ENCODE data around the gene SRC. TPM values are rescaled to one million over a fixed set of nuclear protein-coding genes. Genes with fewer than 3 reads are reported as not detected.

The SRC gene
- polyA plus RNA-seq, 4 donors = 48.4 to 80.3 (median 60.4) TPM

DNA sequence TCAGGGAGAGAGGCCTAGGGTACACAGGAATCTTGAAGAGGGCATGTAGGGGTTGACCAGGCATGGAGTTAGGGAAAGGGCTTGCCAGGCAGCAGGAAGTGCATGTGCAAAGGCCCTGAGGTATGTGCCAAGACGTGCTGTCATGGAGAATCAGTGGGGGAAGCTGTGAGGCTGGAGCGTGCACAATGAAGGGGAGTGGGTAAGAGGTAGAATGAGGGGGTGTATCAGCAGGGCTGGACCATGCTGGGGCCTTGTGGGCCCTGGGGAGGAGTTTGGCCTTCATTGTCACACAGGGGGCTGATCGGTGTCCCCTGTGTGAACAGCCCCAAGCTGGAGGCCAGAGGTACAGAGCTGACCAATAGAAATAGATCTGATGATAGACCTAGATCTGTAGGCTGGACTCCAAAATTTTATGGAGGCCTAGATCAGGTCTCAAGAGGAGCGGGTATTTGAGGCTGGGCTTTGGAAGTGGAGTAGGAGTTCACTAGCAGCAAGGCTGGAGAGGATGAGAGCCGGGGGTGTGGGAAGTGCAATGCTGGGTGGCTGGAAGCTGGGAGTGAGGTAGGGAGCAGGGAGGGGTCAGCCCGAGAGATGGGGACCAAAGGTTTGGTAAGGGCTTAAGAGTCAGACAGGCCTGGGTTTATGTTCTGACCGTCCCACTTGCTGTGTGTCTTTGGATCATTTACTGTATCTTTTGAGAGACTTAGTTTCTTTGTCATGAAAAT is 3.0 kb downstream of the SRC start:
- DNase-seq (ENCODE audit: low read depth in 4 of 4, low spot score in 2 of 4) = no peak

DNA sequence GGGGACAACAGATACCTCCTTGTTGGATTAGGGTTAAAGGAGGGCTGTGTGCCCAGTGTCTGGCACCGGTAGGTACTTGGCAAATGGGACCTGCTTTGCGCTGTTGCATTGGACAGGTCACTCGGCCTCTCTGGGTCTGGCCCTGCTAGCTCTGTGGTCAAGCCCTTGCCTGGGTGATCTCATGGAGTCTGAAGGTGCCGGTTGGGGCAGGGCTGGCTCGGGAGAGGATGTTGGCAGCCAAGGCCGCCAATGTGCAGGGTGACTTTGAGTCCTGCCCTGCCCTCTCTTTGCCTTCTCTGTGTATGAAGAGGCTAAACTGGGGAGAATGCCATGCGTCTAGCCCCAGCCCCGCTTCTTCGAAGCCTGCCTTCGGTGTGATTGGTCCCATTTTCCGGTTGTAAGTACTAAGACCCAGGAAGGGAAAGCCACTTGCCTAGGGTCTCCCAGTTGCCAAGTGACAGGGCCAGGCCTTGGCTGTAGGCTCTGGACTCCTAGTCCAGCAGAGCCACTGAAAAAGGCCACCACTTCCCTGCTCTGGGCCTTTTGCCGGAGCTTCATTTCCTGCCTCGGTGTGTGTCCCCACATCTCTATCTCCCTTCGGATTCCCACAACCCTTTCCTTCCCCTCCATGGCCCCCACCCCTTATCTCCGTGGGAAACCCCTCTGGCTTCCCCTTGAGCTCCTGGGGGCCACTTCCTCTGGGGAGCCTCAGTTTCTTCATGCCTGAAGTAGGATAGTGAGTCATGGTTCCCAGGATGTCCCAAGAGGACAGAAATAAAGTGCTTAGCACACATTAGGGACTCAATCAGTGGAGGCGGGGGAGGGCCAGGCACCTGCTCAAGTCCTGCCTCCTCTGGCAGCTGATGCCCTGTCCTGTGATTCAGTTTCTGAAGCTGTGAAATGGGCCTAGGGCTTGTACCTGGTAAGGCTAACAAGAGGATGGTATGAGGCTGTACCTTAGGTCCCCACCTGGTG is 3.9 kb downstream of the SRC start:
- DNase-seq (ENCODE audit: low read depth in 4 of 4, low spot score in 2 of 4) = no peak

DNA sequence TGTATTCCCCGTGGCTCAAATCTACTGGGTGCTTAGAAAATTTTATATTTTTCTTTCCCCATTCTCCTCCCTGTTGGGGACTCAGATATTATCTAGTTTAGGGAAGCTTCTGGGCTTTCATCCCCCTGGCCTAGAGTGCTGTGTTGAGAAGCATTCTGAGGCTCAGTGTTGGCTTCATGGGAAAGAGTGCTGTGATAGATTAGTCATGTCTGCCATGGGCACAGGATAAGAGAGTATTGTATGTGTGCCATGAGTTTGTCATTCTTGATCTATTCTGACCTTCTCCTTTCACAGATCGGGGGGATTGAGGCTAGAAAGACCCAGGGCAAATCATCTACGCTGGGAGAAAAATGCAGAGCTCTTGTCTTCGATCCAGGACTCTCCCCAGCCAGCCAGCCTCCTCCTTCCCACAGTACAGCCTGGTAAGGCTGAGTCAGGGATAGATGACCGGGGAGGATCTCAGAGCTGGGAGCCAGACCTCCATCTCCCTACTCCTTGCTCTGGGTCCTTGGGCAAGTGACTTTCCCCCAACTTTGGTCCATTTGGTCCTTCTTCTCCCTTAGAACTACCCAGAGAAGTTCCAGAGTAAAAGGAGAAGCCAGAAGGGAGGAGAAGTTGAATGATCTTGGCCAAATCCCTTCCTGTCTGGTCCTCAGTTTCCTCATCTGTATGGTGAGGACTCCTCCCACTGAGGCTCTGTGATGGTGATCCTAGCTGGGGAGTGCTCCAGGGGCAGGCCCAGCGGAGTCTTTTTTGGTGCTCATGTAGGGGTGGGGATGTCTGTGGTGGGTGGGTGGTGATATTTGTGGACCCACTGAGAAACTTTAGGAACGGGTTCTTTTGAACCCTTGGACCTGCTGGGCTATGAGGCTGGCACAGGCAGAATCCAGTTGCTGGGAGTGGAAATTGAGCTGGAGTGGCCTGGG is 5.0 kb downstream of the SRC start:
- no peak for DNase-seq (ENCODE audit: low read depth in 4 of 4, low spot score in 2 of 4)

DNA sequence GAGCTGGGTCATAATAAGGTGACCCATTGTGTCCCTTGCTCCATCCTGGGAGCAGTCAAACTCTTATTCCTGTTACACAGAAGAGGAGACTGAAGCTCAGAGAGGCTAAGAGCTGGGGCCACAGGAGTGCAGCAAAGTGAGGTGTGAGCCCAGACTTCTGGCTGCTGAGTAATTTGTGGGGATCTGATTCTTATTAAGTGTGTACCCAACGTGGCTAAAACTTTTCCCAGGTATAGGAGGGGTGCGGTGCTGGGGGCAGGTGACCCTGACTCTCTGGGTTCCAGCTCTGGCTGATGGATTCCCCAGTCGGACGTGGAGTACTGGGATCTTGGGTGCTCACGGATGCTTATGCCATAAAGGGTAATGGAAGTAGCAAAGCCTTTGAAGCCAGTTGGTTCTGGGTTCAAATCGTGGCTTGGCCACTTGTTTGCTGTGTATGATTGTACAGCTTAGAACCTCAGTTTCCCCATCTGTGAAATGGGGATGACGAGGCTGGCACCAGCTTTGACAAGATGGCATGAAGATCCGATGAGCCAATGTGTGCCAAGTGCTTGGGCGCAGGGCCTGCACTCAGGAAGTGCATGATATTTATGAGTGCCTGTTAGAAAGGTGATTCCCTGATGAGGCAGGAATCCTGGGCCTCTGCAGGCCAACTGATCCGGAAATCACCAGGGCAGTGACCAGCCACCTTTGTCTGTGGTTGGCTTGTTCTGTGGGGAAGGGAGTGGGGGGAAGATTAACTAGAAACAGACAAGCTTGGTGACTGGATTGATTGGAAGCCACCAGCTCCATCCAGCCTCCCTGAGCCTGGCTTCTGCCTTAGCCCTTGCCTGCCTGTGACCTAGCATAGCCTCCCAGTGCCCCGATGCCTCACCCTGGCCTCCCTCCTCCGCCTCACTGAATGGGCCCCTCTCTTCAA is 6.0 kb downstream of the SRC start:
- no peak for DNase-seq (ENCODE audit: low read depth in 4 of 4, low spot score in 2 of 4)

DNA sequence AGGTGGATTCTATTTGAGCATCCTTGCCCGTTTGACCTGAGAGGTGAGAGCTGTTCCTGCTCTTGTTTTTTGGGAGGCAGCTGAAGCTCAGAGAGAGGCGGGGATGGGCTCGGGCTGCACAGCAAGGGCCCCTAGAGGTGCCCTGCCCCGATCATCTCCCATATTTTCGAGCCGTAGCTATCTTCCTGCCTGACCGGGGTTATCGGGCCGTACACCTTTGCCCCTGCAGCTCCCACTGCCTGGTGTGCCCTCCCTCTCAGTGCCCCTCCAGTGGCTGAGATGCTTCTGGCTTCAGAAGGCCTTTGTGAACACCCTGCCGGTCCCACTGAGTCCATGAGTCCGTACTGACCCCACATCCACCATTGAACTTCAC is 6.7 kb downstream of the SRC start:
- no peak for DNase-seq (ENCODE audit: low read depth in 4 of 4, low spot score in 2 of 4)

DNA sequence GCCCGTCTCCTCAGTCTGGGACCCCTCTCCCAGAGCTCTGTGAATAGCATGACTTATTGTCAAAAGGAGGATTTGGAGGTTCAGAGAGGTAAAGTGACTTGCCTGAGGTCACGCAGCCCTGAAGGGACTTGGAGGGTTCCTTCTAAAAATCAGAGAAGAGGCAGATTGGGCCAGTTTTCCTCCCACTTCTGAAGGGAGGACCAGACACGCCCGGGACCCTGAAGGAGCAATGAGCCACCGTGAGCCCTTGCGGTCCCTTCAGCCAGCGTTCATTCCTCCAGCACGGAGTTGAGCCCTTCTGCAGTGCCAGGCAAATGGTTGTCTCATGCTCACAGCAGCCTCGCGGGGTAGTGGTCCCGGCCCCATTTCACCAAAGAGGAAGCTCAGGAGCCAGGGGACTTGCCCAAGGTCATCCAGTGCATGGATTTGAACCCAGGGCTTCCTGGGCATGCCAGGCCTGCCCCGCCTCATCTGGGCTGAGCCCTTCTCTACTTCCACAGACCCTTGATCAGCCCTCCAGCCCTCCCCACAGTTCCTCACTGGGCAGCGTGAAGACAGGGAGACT is 7.4 kb downstream of the SRC start:
- no peak for DNase-seq (ENCODE audit: low read depth in 4 of 4, low spot score in 2 of 4)

DNA sequence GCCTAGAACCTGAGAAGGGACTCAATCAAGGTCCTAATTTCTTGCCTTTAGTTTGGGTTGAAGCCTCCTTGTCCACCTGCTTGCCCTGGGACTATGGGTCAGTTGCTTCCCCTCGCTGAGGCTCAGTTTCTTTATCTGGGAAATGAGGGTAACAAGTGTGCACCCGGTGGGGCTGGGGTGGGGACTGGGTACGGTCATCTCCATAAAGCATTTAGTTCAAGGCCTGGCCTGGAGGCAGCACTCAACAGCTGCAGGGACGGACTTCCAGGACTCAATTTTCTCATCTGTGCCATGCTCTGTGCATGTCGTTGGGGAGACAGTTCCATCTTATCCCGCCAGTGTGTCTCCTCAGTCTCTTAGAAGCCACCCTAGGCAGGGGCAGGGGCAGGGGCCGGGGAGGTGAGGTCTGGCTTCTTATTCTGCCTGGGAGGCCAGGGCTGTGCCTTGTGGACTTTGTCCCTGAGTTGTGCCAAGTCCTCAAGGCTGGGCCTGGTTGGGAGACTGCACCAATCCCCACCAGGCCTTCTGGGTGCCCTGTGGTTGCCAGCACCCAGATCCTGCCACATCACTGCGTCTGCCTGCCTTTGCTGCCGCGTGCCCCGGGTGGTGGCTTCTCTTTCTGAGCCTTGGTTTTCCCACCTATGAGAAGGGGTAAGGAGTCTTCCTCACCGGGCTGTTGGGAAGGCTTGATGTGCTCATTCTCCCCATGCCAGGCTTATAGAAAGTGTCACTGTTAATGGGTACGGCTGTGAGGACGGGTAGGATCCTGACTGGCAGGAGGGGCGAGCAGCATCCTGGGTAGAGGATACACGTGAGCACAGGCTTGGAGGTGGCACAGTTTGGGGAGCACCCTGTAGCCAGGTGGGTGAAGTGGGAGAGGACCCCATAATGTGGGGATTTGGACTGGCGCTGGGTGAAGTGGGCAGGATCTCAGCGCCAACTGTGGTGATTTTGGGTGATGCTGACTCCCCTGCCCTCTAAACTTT is 8.6 kb downstream of the SRC start:
- no peak for DNase-seq (ENCODE audit: low read depth in 4 of 4, low spot score in 2 of 4)

DNA sequence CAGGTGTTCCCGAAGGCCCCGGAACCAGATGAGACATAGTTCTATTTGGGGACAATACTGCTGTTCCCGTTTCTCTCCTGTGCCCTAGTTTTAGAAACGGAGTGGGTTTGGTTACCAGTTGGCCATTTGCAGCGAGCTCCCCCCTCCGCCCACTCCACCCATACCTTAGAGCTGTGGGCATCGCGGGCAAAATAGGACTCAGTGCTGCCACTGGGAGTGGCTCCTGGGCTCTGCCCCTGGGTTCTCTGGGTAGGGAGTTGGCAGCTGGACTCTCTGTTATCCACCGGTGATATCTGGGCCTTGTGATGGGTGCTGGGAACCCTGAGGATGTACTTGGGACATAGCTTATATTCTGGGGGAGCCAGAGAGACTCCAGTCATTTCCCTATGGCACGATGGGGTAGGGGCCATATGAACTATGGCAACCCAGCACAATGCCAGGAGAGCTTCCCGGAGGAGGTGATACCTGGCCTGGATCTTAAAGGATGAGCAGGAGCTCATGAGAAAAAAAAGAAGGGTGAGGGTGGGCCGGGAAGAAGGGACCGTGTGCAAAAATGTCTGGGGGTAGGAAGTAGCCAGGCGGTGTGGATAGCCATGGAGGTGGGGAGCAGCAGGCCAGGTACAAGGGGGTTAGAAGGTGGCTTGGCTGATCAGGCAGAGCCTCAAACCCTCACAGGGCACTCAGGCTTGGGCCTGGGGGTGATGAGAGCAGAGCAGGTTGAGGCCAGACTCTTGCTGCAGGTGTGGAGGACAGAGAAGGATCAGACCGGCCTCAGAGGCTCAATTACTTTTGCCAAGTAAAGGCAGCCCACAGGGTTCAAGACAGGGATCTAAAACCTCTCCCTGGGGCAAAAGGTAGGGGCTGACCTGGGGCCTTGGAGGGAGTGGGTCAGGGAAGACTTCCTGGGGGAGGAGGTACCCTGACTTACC is 9.6 kb downstream of the SRC start:
- no peak for DNase-seq (ENCODE audit: low read depth in 4 of 4, low spot score in 2 of 4)

DNA sequence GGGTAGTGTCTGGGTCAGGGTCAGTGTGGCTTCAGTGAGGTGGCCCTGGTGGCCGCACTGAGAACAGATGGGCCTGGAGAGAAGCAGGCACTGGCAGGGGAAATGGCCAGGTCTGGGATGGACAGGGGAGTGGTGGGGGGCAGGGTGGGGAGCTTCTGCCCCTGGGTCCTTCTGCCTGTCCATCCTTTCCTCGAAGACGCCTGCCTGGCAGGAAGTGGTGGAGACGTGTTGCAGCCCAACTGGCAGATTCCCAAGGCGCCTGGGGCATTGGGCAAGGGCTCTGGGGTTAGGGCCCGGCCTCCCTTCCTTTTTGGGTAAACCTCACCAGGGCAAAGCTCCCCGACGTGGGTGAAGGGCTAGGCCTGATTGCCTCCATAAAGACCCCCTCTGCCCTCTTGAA is 10.4 kb downstream of the SRC start:
- DNase-seq (ENCODE audit: low read depth in 4 of 4, low spot score in 2 of 4) = no peak

DNA sequence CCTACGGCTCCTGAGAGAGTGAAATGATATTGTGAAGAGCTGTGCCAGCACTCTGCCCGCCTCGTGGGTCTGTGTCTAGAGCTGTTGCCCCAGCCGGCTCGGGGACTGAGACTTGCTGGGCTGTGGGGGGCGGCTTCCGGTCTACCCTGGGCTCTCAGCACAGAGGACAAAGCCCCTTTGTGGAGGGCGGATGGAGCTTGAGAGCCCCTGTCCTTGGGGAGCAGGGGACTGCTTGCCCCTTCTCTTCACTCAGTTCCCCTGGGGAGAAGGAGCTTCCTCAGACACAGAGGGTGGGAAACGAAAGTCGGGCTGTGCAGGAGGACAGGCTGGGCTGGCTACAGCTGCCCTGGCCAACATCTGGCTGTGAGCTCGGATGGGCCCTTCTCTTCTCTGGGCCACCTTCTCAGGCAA is 11.0 kb downstream of the SRC start:
- DNase-seq (ENCODE audit: low read depth in 4 of 4, low spot score in 2 of 4) = no peak

DNA sequence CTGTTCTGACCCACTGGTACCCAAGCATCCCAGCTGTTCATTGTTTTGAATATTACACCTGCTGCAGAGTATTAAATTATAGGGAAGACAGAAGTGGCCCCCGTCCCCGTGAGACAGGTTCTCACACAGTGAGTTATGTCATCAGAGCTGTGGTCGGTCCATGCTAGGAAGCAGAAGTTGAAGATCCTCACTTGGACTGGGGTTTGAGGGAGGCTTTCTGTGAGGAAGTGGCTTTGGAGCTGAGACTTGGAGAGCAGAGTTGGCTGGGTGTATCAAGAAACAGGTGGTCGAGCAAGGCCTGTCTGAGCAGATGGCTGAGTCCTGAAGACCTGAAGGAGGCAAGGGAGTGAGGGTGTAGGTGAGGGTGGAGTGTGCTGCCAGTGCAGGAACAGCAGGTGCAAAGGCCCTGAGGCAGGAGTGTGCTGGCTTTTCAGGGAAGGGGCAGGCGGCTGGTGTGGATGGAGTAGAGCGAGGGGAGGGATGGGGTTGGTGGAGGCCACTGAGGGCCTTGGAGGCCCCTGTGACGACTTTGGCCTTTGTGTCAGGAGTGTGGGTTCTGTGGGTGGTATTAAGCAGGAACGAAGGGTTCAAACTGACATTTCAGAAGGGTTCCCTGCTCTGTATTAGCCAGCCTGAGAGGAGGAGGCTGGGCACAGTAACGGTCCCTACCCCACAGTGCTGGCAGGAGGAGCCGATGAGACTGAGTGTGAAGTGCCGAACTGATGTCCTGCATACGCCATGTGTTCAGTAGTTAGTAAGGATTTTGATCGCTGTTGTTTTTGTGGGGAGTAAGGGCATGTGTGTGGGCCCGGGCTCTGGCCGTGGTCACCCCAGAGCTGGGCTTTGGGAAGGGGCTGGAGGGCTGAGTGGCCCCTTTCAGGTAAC is 11.8 kb downstream of the SRC start:
- DNase-seq (ENCODE audit: low read depth in 4 of 4, low spot score in 2 of 4) = no peak

DNA sequence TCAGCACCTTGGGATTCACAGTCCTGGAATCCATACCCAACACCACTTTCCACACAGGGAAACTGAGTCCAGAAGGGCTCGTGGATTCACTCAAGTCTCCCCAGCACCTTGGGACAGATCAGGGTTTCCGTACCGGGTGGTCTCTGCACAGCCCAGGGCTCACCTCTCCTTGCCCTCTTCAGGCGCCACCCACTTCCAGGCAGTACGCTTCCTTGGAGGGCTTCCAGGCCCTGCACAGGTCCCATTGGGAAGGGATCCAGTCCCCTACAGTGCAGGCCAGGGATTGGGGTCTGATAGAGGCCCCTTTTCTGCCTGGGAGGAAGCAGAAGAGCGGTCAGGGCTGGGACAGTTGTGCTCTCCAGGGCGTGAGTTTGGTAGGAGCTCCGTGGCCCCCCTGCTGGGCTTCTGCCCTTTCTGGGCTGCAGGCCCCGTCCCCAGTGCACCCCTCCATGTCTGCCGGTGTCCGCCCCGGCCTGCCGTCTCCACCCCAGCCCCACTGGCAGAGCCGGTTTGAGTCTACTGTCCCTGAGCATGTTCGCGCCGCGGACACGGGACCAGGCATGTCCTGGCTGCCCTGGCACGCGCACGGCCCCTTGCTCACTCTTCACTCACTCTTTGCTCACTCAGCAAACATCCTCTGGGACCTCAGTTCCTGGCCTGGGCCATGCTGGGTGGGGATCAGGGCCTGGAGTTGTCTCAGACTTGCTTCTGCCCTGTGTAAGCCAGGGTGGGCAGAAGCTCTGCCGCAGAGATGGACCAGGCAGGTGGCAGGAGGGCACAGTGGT is 12.6 kb downstream of the SRC start:
- DNase-seq (ENCODE audit: low read depth in 4 of 4, low spot score in 2 of 4) = no peak

DNA sequence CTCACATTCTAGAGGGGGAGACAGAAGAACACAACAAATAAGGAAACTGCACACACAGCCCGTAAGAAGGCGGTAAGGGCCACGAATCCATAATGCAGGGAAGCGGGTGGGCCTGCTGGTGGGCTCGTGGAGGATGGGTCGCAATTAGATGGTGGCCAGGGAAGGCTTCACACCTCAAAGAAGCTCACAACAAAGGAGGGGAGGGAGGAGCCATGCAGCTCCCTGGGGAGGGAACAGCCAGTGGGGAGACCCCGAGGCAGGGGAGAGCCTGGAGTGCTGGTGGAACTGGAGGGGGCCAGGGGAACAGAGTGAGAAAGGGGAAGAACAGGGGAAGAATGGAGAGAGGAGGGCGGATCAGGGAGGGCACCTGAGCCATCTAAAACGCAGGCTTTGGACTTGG is 13.4 kb downstream of the SRC start:
- no peak for DNase-seq (ENCODE audit: low read depth in 4 of 4, low spot score in 2 of 4)

DNA sequence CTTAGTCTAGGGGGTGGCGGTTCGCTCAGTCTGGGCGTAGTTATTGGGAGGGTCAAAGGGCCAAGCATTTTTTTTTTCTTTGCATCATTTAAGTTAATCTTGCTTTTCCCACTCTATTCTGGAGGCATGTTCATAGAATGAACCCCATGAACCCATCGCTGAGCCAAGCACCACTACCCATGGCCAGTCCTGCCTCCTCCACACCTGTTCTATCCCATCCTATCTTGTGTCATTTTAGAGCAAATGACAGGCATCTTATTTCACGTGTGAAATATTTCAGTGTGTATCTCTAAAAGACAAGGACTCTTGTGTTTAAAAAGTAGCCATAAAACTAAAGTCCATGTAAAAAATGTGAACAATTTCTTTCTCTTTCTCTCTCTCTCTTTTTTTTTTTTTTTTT is 13.9 kb downstream of the SRC start:
- DNase-seq (ENCODE audit: low read depth in 4 of 4, low spot score in 2 of 4) = no peak

DNA sequence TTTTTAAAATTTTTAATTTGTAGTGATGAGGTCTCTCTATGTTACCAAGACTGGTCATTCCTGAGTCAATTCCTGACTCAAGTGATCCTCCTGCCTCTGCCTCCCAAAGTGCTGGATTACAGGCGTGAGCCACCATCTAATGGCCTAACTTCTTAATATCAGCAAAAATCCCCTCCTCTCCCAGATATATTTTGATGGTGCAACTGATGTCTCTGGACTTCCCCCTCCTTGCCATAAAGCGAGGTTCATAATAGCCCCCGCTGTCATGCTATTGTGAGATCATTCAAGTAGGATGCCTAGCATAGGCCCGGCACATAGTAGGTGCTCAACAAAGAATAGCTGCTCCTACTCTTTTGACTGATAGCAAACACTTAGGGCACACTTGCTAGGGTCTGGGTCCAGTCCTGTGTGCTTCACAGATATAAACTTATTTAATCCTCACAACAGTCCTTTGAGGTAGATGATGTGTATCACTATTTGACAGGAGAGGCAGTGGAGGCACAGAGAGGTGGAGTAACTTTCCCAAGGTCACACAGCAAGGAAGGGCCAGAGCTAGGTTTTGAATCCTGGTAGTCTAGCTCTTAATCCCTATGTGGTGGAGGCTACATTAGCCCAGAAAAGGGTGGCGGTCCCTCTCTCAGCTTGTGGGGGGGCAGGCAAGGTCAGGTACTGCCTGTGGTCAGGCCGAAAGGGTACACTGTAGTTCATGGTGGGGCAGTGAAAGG is 14.6 kb downstream of the SRC start:
- DNase-seq (ENCODE audit: low read depth in 4 of 4, low spot score in 2 of 4) = no peak
